A673 (cell line): ENCODE data around the gene KDM4B. TPM values are rescaled to one million over a fixed set of nuclear protein-coding genes. Genes with fewer than 3 reads are reported as not detected.

Source experiments
- BruUV-seq: library from RNA; stranded (reverse); fragments of 400-500 nt; replicated peaks from 2 replicates; lab custom pipeline; 2021; lab: Mats Ljungman, UMichigan
- CTCF ChIA-PET: fragments of 300-600 bp; sonication (Branson Sonifier 250); formaldehyde crosslinking; loops from one replicate; lab custom pipeline; 2022; ENCODE audit warnings: antibody characterized with exemption; lab: Charles Lee
- POLR2A ChIA-PET: fragments of 300-600 bp; sonication (Branson Sonifier 250); formaldehyde crosslinking; loops from one replicate; lab custom pipeline; 2022; ENCODE audit warnings: antibody characterized with exemption; ENCODE audit not compliant: low non-redundant PET; lab: Charles Lee
- DNase-seq: peaks from one replicate; pipeline ENCODE4 v3.0.0-alpha.2; 2015; ENCODE audit warnings: low spot score
- H3K27ac ChIP-seq: fragments of 200-600 bp; sonication (generic); 2 replicates; pipeline ENCODE4 v1.5.1; 2016; ENCODE audit warnings: mixed run types, low read depth, mild to moderate bottlenecking, mixed read lengths, antibody characterized with exemption, low read length; ENCODE audit not compliant: poor library complexity, severe bottlenecking
- H3K27me3 ChIP-seq: fragments of 200-600 bp; sonication (generic); replicated peaks from 2 replicates; pipeline ENCODE4 v1.6.1; 2017; ENCODE audit warnings: mixed run types, low read depth, mild to moderate bottlenecking, mixed read lengths, antibody characterized with exemption, low read length; ENCODE audit not compliant: insufficient read depth, poor library complexity
- H3K36me3 ChIP-seq: fragments of 200-600 bp; sonication (generic); 2 replicates; pipeline ENCODE4 v1.6.1; 2016; ENCODE audit warnings: mixed run types, mild to moderate bottlenecking, mixed read lengths, antibody characterized with exemption, low read length; ENCODE audit not compliant: insufficient read depth, poor library complexity, severe bottlenecking
- H3K4me1 ChIP-seq: fragments of 200-600 bp; sonication (generic); 2 replicates; pipeline ENCODE4 v1.6.1; 2017; ENCODE audit warnings: mixed run types, mild to moderate bottlenecking, mixed read lengths, antibody characterized with exemption, low read length; ENCODE audit not compliant: insufficient read depth, poor library complexity, severe bottlenecking
- H3K4me3 ChIP-seq: fragments of 200-600 bp; sonication (generic); 2 replicates; pipeline ENCODE4 v1.5.1; 2016; ENCODE audit warnings: low read depth, mixed run types, mild to moderate bottlenecking, mixed read lengths, low read length; ENCODE audit not compliant: poor library complexity, severe bottlenecking
- H3K9me3 ChIP-seq: fragments of 200-600 bp; sonication (generic); 2 replicates; pipeline ENCODE4 v1.6.1; 2016; ENCODE audit warnings: mixed run types, low read depth, mild to moderate bottlenecking, mixed read lengths, antibody characterized with exemption, low read length; ENCODE audit not compliant: poor library complexity, severe bottlenecking
- CTCF ChIP-seq: fragments of 300-800, 200-600 bp; sonication (generic); conservative IDR thresholded peaks from 2 replicates; pipeline ENCODE4 v1.5.1; 2017; ENCODE audit warnings: low read depth, mild to moderate bottlenecking, antibody characterized with exemption, low read length, moderate library complexity, mixed read lengths
- EZH2 ChIP-seq: fragments of 200-600 bp; sonication (generic); IDR thresholded peaks from 2 replicates; pipeline ENCODE4 v1.6.1; 2017; ENCODE audit warnings: borderline replicate concordance, low read depth, mild to moderate bottlenecking, mixed read lengths, antibody characterized with exemption, low read length; ENCODE audit not compliant: poor library complexity, severe bottlenecking
- intact Hi-C: fragments of 100-400 bp; cut with micrococcal nuclease; formaldehyde crosslinking; loops from one replicate; pipeline ENCODE4 v1.10.0; 2022; ENCODE audit not compliant: unreplicated experiment
- total RNA-seq: library from RNA; stranded (reverse); gene quantifications from 2 replicates; pipeline ENCODE4 v1.2.3, GENCODE V29; 2021

KDM4B gene
- total RNA-seq, 1 experiment from 2014 or later: 30.0 TPM

GRCh38 chr19:5063873-5064645, 95.1 kb downstream of the KDM4B start:
- no TSS peak for BruUV-seq
- DNase-seq: no peak
- ChIA-PET CTCF (no interaction called here), POLR2A (no interaction called here)
- Histone ChIP-seq H3K4me1 (no peaks in the 10 kb centered on the region), H3K36me3 (no peaks in the 10 kb centered on the region), H3K27ac (no peak overlapping the region), H3K9me3 (peaks cover 8% of the 10 kb centered on the region), H3K27me3 (no peaks in the 10 kb centered on the region), H3K4me3 (no peak overlapping the region)
- no peak for TF ChIP-seq CTCF
- no peak for TF ChIP-seq EZH2
- intact Hi-C loops: no loop called here

- ChIA-PET POLR2A (no interaction called here), CTCF (no interaction called here)
- Histone ChIP-seq H3K9me3 (peaks cover 8% of the 10 kb centered on the region), H3K4me3 (no peak overlapping the region), H3K4me1 (no peaks in the 10 kb centered on the region), H3K36me3 (no peaks in the 10 kb centered on the region), H3K27ac (no peak overlapping the region), H3K27me3 (no peaks in the 10 kb centered on the region)
- no TSS peak for BruUV-seq
- intact Hi-C loops: no loop called here
- TF ChIP-seq CTCF: no peak
- no peak for TF ChIP-seq EZH2
- no peak for DNase-seq
Observed at GRCh38 chr19:5064896-5065295, 96.0 kb downstream of the KDM4B start.

- ChIA-PET CTCF (no interaction called here), POLR2A (no interaction called here)
- H3K4me1 ChIP-seq: no peaks in the 10 kb centered on the region
- BruUV-seq: no TSS peak
- no peak overlapping the region for H3K4me3 ChIP-seq
- intact Hi-C loops: no loop called here
- no peaks in the 10 kb centered on the region for H3K36me3 ChIP-seq
- no peak for DNase-seq
- no peak for TF ChIP-seq EZH2
- TF ChIP-seq CTCF: no peak
- no peak overlapping the region for H3K27ac ChIP-seq
- peaks cover 8% of the 10 kb centered on the region for H3K9me3 ChIP-seq
- H3K27me3 ChIP-seq: no peaks in the 10 kb centered on the region
Observed at GRCh38 chr19:5065663-5066093, 96.8 kb downstream of the KDM4B start.
